GM19240 (cell line): ENCODE results near the gene PUM1.
"Not testable (repeated sequence)": the region's sequence is repeated elsewhere in the genome, so short reads cannot be mapped to it uniquely, and the experiment has no call there.

Experiments
- DNase-seq: peaks from one replicate; pipeline ENCODE4 v3.0.0; 2011; ENCODE audit warnings: low spot score; ENCODE audit not compliant: insufficient read length

PUM1 gene

GRCh38 chr1:31065310-31066217, at the start of gene PUM1:
Gene PUM1, minus strand, starts transcription at chr1:31065717. Its CDS starts 6,151 bp downstream, at chr1:31059566.
- DNase-seq: peak; percentile 83

GRCh38 chr1:31112266-31112935, 46.9 kb upstream of the PUM1 start:
- DNase-seq: no peak

- DNase-seq: no peak
Observed at GRCh38 chr1:31111290-31111951, 45.9 kb upstream of the PUM1 start.

GRCh38 chr1:31110846-31111245, 45.3 kb upstream of the PUM1 start:
- DNase-seq: no peak

GRCh38 chr1:31108861-31109260, 43.3 kb upstream of the PUM1 start:
- no peak for DNase-seq

GRCh38 chr1:31105646-31106045, 40.1 kb upstream of the PUM1 start:
- no peak for DNase-seq

GRCh38 chr1:31102501-31102950, 37.0 kb upstream of the PUM1 start:
- no peak for DNase-seq

GRCh38 chr1:31101147-31101502, 35.6 kb upstream of the PUM1 start:
- DNase-seq: no peak

GRCh38 chr1:31099293-31100032, 33.9 kb upstream of the PUM1 start:
- DNase-seq: no peak

GRCh38 chr1:31095985-31096384, 30.5 kb upstream of the PUM1 start:
- DNase-seq: no peak

- no peak for DNase-seq
Observed at GRCh38 chr1:31095298-31095981, 29.9 kb upstream of the PUM1 start.

- not testable (repeated sequence) for DNase-seq
Observed at GRCh38 chr1:31088081-31088480, 22.6 kb upstream of the PUM1 start.

GRCh38 chr1:31084782-31085569, 19.5 kb upstream of the PUM1 start:
- no peak for DNase-seq

GRCh38 chr1:31082385-31082784, 16.9 kb upstream of the PUM1 start:
- DNase-seq: no peak

- DNase-seq: no peak
Observed at GRCh38 chr1:31073044-31073443, 7.5 kb upstream of the PUM1 start.

GRCh38 chr1:31072304-31072746, 6.8 kb upstream of the PUM1 start:
- no peak for DNase-seq

- no peak for DNase-seq
Observed at GRCh38 chr1:31069392-31069791, 3.9 kb upstream of the PUM1 start.

GRCh38 chr1:31064718-31065309, 703 bp downstream of the PUM1 start:
- no peak for DNase-seq

GRCh38 chr1:31064111-31064717, 1.3 kb downstream of the PUM1 start:
- no peak for DNase-seq
